Neutrophil (primary cell): Measurements from ENCODE around the gene RANBP9.

ENCODE experiments used
- H3K27ac ChIP-seq: fragments of 200-600 bp; sonication (generic); 2 replicates; pipeline ENCODE4 v1.5.1; 2016; ENCODE audit warnings: mild to moderate bottlenecking, moderate library complexity
- H3K27me3 ChIP-seq: fragments of 200-600 bp; sonication (generic); 2 replicates; pipeline ENCODE4 v1.6.0; 2016; ENCODE audit warnings: mild to moderate bottlenecking
- H3K36me3 ChIP-seq: fragments of 200-600 bp; sonication (generic); 2 replicates; pipeline ENCODE4 v1.5.1; 2017
- H3K4me1 ChIP-seq, 2 experiments: fragments of 200-600 bp in 1 of 2; sonication (generic) in 1 of 2; 1 replicate in 1 of 2; 2 replicates in 1 of 2; pipeline versions ENCODE4 v1.5.1 to v1.6.1; 2013 to 2016; ENCODE audit warnings: low read depth in 1 of 2, low read length in 1 of 2, mild to moderate bottlenecking in 1 of 2, moderate library complexity in 1 of 2; ENCODE audit not compliant: control insufficient read depth in 1 of 2, insufficient read depth in 1 of 2
- H3K4me3 ChIP-seq, 2 experiments: fragments of 200-600 bp in 1 of 2; sonication (generic) in 1 of 2; 1 replicate in 1 of 2; 2 replicates in 1 of 2; pipeline ENCODE4 v1.5.1; 2013 to 2016; ENCODE audit warnings: low read depth in 1 of 2, low read length in 1 of 2, mild to moderate bottlenecking in 1 of 2, moderate library complexity in 1 of 2
- H3K9me3 ChIP-seq: fragments of 200-600 bp; sonication (generic); 2 replicates; pipeline ENCODE4 v1.5.1; 2016
- CTCF ChIP-seq: fragments of 200-600 bp; sonication (generic); IDR thresholded peaks from 2 replicates; pipeline ENCODE4 v1.5.1; 2016; ENCODE audit warnings: antibody characterized with exemption

RANBP9 gene

GRCh38 chr6:13700232-13700631 lies 11.4 kb downstream of the RANBP9 start:
- Histone ChIP-seq H3K36me3 (peaks cover 11% of the 10 kb centered on the region), H3K4me1 (peaks cover 30 to 46% of the 10 kb centered on the region in 2 experiments), H3K27ac (peak overlapping the region; percentile 39), H3K27me3 (no peaks in the 10 kb centered on the region), H3K4me3 (no peak overlapping the region), H3K9me3 (no peaks in the 10 kb centered on the region)
- no peak for TF ChIP-seq CTCF

- H3K4me1 ChIP-seq, result peaks cover 30 to 46% of the 10 kb centered on the region in 2 experiments
These were observed 12.9 kb downstream of the RANBP9 start for GRCh38 chr6:13698715-13699114.

DNA sequence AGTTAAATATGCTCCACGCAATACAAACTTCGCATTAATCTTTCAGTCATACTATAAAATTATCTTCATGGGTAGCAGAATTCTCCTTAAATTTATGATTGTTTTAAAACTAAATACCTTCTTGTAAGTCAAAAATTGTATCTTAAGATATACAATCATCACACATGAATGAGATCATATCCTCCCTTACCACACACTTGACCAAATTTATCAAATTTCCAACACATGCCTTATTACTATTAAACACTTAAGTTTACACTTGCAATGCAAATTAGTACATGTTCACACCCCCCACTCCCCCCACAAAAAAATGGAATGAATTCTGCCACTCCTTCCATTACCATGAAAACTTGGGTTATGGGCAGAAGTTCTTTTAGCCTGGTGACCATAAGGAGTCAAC lies 13.8 kb downstream of the RANBP9 start:
- H3K4me1 ChIP-seq, result peaks cover 23 to 39% of the 10 kb centered on the region in 2 experiments
- H3K27ac ChIP-seq, result peak overlapping the region; percentile 21
- H3K4me3 ChIP-seq, result no peak overlapping the region
- TF ChIP-seq CTCF, result no peak
- peaks cover 16% of the 10 kb centered on the region for H3K36me3 ChIP-seq
- H3K9me3 ChIP-seq, result no peaks in the 10 kb centered on the region
- H3K27me3 ChIP-seq, result no peaks in the 10 kb centered on the region

More at GRCh38 chr6:13698715-13699114, 12.9 kb downstream of the RANBP9 start:
- no peak overlapping the region for H3K27ac ChIP-seq
- no peaks in the 10 kb centered on the region for H3K27me3 ChIP-seq
- H3K4me3 ChIP-seq, result no peak overlapping the region
- H3K9me3 ChIP-seq, result no peaks in the 10 kb centered on the region
- no peak for TF ChIP-seq CTCF
- H3K36me3 ChIP-seq, result peaks cover 16% of the 10 kb centered on the region

- H3K4me3 ChIP-seq, result no peak overlapping the region
- peaks cover 21% of the 10 kb centered on the region for H3K36me3 ChIP-seq
- no peaks in the 10 kb centered on the region for H3K27me3 ChIP-seq
- H3K4me1 ChIP-seq, result peaks cover 17 to 32% of the 10 kb centered on the region in 2 experiments
- TF ChIP-seq CTCF, result no peak
- H3K9me3 ChIP-seq, result no peaks in the 10 kb centered on the region
- H3K27ac ChIP-seq, result peak overlapping the region; percentile 27
These were observed 15.4 kb downstream of the RANBP9 start for GRCh38 chr6:13696226-13696625.

DNA sequence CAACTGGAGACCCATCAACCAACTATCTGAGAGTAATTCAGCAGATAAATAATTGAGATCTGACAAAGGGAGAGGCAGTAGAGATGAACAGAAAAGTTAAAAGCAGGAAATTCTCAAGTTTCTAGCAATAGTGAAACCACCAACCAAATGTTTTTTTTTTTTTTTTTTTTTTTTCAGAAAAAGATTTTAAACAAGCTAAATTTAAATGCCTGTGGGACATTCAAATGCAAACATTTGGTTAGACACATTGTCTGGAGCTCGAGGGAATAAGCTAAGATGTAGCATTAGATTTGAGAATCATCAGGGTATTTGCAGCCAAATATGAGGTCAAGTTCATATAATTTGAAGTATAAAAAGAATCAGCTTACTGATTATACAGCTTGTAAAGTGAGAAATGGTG lies 16.4 kb downstream of the RANBP9 start:
- Histone ChIP-seq H3K27ac (no peak overlapping the region), H3K9me3 (no peaks in the 10 kb centered on the region), H3K27me3 (no peaks in the 10 kb centered on the region), H3K4me1 (peaks cover 17 to 36% of the 10 kb centered on the region in 2 experiments), H3K4me3 (no peak overlapping the region), H3K36me3 (peaks cover 21% of the 10 kb centered on the region)
- no peak for TF ChIP-seq CTCF

GRCh38 chr6:13694562-13694961 lies 17.1 kb downstream of the RANBP9 start:
- Histone ChIP-seq H3K27ac (no peak overlapping the region), H3K36me3 (peaks cover 21% of the 10 kb centered on the region), H3K4me1 (peaks cover 15 to 36% of the 10 kb centered on the region in 2 experiments), H3K9me3 (no peaks in the 10 kb centered on the region), H3K4me3 (no peak overlapping the region), H3K27me3 (no peaks in the 10 kb centered on the region)
- no peak for TF ChIP-seq CTCF
